Stimulated activated naive B cell treated with anti-CD40 and anti-IgM and Interleukin-4, amounts not matched to agents 10 μg/mL and 1 μg/mL and 100 μg/mL, for 72 hours (primary cell): ENCODE measurements around the gene ATXN7.

ENCODE experiments used
- ATAC-seq, 2 donors: fragments of 150-1000 bp; cut with Tn5 transposase; replicated peaks; 2 replicates each; pipeline ENCODE4 v1.10.0; 2021; ENCODE audit warnings: moderate library complexity in 1 of 2
- DNase-seq: peaks from one replicate; pipeline ENCODE4 v3.0.0; 2021
- H3K27ac Mint-ChIP-seq: one replicate; pipeline ENCODE4 v1.8.0; 2022; ENCODE audit warnings: mild to moderate bottlenecking, mixed read lengths
- H3K27me3 Mint-ChIP-seq, 2 donors: one replicate each; pipeline ENCODE4 v1.8.0; 2022; ENCODE audit warnings: mixed read lengths in 2 of 2
- H3K36me3 Mint-ChIP-seq, 2 donors: one replicate each; pipeline ENCODE4 v1.8.0; 2022; ENCODE audit warnings: mixed read lengths in 2 of 2, mild to moderate bottlenecking in 1 of 2
- H3K4me1 Mint-ChIP-seq, 2 donors: one replicate each; pipeline ENCODE4 v1.8.0; 2022; ENCODE audit warnings: mixed read lengths in 2 of 2, mild to moderate bottlenecking in 1 of 2
- H3K4me3 Mint-ChIP-seq, 2 donors: one replicate each; pipeline ENCODE4 v1.8.0; 2022; ENCODE audit warnings: mild to moderate bottlenecking in 2 of 2, mixed read lengths in 2 of 2, moderate library complexity in 1 of 2
- H3K9me3 Mint-ChIP-seq, 2 donors: one replicate each; pipeline ENCODE4 v1.8.0; 2022; ENCODE audit warnings: mixed read lengths in 2 of 2, mild to moderate bottlenecking in 1 of 2

ATXN7 gene

DNA sequence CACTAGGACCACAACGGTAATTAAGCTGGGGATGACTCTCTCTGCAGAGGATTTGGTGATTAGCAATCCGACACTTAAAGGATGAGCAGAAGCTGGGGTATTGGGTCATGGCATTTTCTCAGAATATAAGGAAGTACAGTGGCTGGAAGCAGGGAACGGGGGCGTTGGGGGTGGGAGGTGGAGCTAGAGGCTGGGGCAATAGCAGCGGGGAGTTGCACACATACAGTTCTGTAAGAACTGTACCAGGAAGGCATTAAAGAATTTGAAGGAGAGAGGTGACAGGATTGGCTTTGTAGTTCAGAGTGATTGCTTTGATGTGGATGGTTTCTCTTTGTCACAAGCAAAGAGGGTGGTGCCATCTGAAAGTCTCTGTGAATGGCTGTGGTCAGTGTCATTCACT lies 131.4 kb downstream of the ATXN7 start:
- DNase-seq (no peak), ATAC-seq (no peak)
- H3K27ac Mint-ChIP-seq, result no peak overlapping the region
- no peak overlapping the region for H3K4me3 Mint-ChIP-seq
- H3K27me3 Mint-ChIP-seq, result no peaks in the 10 kb centered on the region
- peaks cover 9 to 16% of the 10 kb centered on the region in 2 donors for H3K4me1 Mint-ChIP-seq
- no peaks in the 10 kb centered on the region for H3K9me3 Mint-ChIP-seq
- peaks cover 47 to 65% of the 10 kb centered on the region in 2 donors for H3K36me3 Mint-ChIP-seq

GRCh38 chr3:63998852-63999754 lies 135.4 kb downstream of the ATXN7 start:
- Mint-ChIP-seq H3K27me3 (no peaks in the 10 kb centered on the region), H3K36me3 (peaks cover 38 to 52% of the 10 kb centered on the region in 2 donors), H3K27ac (peak overlapping the region; percentile 37), H3K4me1 (no peaks in the 10 kb centered on the region), H3K4me3 (no peak overlapping the region), H3K9me3 (no peaks in the 10 kb centered on the region)
- ATAC-seq (no peak), DNase-seq (no peak)

DNA sequence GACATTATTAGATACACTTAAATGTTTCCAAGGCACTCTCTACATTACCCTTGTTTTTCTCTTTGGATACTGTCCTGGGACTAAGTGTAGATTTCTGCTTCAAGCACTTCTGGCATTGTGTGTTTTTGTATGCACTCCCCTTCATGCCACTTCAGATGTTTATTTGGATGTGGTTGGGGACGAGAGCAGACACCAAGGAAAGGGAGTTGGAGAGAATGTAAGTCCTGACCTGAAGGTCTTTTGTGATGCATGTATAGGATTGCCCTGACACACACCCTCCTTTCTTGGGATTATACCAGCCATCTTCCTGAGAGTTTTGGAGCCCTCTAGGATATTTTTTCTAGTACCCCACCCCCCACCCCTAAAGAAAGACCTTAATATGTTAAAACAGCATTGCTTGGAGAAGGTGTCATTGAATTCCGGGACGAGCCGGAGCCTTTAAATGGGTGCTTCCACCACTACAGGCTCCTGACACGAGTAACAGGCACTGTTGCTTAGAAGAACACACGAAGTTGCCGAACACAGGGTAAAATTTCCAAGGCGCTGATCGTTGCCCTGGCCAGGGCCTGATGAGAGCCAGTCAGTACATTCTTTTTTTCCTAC lies 136.9 kb downstream of the ATXN7 start:
- Mint-ChIP-seq H3K9me3 (no peaks in the 10 kb centered on the region), H3K27me3 (no peaks in the 10 kb centered on the region), H3K4me3 (no peak overlapping the region), H3K27ac (peak overlapping the region; percentile 77), H3K4me1 (no peaks in the 10 kb centered on the region), H3K36me3 (peaks cover 29 to 42% of the 10 kb centered on the region in 2 donors)
- ATAC-seq (no peak), DNase-seq (no peak)

DNA sequence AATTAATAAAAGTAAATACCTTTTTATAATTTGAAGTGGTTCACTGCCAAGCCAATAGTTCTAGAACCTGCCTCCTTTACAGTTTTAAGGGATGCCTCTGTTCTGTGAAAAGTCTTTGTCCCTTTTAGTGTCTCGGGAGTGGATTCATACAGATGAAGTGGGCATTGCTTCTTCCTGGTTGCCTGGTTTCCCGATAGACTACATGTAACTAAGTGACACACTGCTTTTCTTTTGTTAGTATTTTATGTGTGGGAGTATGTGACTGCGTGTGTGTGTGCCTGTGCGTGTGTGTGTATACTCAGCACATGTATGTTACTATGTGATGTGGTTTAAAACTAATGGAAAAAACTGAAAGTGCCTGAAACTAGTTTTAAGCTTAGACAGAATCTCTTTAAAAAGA lies 138.6 kb downstream of the ATXN7 start:
- no peak for DNase-seq
- no peak for ATAC-seq
- Mint-ChIP-seq H3K4me1 (no peaks in the 10 kb centered on the region), H3K27me3 (no peaks in the 10 kb centered on the region), H3K9me3 (no peaks in the 10 kb centered on the region), H3K4me3 (no peak overlapping the region), H3K36me3 (peaks cover 18 to 26% of the 10 kb centered on the region in 2 donors), H3K27ac (no peak overlapping the region)

GRCh38 chr3:64003589-64003988 lies 139.9 kb downstream of the ATXN7 start:
- H3K36me3 Mint-ChIP-seq, result peaks cover 16 to 19% of the 10 kb centered on the region in 2 donors
- no peaks in the 10 kb centered on the region for H3K9me3 Mint-ChIP-seq
- ATAC-seq (no peak), DNase-seq (no peak)
- H3K27me3 Mint-ChIP-seq, result no peaks in the 10 kb centered on the region
- no peak overlapping the region for H3K27ac Mint-ChIP-seq
- no peak overlapping the region for H3K4me3 Mint-ChIP-seq
- peaks cover 2 to 4% of the 10 kb centered on the region in 2 donors for H3K4me1 Mint-ChIP-seq

GRCh38 chr3:64008017-64008416 lies 144.3 kb downstream of the ATXN7 start:
- DNase-seq (no peak), ATAC-seq (peak in 1 of 2 donors; percentile 7)
- Mint-ChIP-seq H3K4me3 (no peak overlapping the region), H3K36me3 (peaks cover 23% of the 10 kb centered on the region in 2 donors), H3K9me3 (no peaks in the 10 kb centered on the region), H3K27ac (peak overlapping the region; percentile 11), H3K4me1 (peaks cover 12 to 26% of the 10 kb centered on the region in 2 donors), H3K27me3 (no peaks in the 10 kb centered on the region)

DNA sequence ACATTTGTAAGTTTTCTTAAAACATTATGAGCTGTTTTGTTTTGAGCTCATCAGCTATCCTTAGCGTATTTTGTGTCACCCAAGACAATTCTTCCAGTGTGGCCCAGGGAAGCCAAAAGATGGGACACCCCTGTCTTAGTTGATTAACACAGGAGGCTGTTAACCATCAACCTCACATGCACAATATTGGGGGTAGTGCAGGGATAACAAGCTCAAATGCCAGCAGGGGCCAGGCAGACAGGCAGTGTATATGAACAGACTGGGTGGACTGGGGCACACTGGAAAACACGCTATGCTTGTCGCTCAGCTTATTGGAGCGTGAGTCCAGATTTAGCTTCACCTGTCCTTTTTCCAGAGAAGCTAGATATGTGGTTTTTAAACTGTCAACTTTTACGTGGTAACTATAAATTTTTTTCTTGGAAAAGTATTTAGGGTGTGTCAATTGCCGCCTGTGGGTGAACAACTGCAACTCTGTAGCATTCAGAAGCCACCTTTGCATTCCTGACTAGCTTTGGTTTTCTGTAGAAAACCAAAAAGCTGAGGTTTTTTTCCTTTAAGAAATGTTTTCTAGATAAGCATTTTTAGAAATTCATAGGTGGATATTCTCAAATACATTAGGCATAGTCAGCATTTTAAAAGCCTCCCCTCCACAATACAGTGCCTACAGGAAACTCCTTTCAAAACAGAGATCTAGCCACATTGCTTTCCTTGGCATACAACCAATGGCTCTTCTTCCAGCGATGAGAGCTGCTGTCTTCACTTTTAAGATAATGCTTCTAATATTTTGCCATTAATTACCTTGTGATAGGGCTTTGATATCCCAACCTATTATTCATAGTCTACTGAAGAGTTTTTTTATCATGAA lies 145.1 kb downstream of the ATXN7 start:
- Mint-ChIP-seq H3K27me3 (no peaks in the 10 kb centered on the region), H3K9me3 (no peaks in the 10 kb centered on the region), H3K27ac (peak overlapping the region; percentile 81), H3K4me1 (peaks cover 13 to 26% of the 10 kb centered on the region in 2 donors), H3K36me3 (peaks cover 28 to 30% of the 10 kb centered on the region in 2 donors), H3K4me3 (peak overlapping the region in 1 of 2 donors; percentile 41)
- ATAC-seq (peak; percentile 68 to 80), DNase-seq (no peak)

DNA sequence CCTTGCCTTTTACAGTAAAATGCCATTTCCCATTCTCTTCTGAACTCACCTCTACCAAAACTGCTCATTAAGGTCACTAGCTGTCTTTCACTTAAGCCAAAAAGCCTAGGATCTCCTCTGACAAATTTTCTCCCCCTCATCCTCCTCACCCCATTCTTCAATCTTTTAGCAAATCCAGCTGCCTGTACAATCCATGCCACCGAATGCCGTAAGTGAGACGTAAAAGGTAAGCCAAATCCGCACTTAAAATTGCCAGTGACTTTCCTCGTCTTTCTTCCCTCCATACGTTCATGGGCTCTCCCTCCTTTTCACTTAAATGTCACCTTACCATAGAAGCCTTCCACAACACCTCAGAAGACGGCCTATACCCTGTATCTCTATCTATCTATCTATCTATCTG lies 145.9 kb downstream of the ATXN7 start:
- no peak for ATAC-seq
- Mint-ChIP-seq H3K36me3 (peaks cover 31 to 37% of the 10 kb centered on the region in 2 donors), H3K4me1 (peaks cover 16 to 32% of the 10 kb centered on the region in 2 donors), H3K27ac (peak overlapping the region; percentile 20), H3K9me3 (no peaks in the 10 kb centered on the region), H3K27me3 (no peaks in the 10 kb centered on the region), H3K4me3 (peak overlapping the region in 1 of 2 donors; percentile 18)
- no peak for DNase-seq

DNA sequence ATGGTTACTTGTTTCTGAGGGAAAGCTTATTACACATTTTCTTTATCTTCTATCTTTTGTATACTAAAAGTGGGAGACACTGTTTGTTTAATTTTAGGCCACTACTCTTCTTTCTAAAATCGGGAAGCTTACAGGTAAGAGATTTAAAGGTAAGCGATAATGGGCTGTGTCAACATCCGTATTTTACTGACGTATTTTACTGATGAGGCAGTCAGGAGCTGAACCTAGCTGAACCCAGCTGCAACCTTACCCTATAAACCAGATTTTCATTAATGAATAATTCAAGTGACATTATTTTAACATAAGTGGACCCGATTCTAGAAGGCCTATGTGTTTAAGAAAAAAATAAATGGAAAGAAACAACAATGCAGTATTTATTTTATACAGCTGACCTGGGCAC lies 146.5 kb downstream of the ATXN7 start:
- peaks cover 19 to 37% of the 10 kb centered on the region in 2 donors for H3K4me1 Mint-ChIP-seq
- H3K4me3 Mint-ChIP-seq, result no peak overlapping the region
- peaks cover 35 to 44% of the 10 kb centered on the region in 2 donors for H3K36me3 Mint-ChIP-seq
- no peak for DNase-seq
- peak overlapping the region; percentile 20 for H3K27ac Mint-ChIP-seq
- H3K27me3 Mint-ChIP-seq, result no peaks in the 10 kb centered on the region
- no peak for ATAC-seq
- H3K9me3 Mint-ChIP-seq, result no peaks in the 10 kb centered on the region

DNA sequence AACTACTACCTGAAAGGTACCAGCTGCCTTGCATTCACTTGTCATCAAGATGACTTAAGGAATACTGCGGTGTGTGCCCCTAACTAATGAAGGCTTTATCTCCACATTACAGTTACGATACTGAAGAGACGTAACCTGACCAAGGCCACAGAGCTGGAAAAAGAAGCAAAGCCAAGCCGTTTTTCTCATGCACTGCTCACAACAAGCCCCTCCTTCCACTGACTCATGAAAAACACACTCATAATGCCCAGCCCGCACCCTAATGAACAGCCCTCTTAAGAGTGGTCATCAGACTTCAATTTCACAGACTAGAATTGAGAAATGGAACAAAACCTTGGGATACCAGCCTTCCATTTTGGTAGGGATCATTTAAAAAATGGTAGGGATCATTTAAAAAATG lies 148.0 kb downstream of the ATXN7 start:
- no peaks in the 10 kb centered on the region for H3K27me3 Mint-ChIP-seq
- H3K4me1 Mint-ChIP-seq, result peaks cover 19 to 37% of the 10 kb centered on the region in 2 donors
- no peaks in the 10 kb centered on the region for H3K9me3 Mint-ChIP-seq
- H3K27ac Mint-ChIP-seq, result no peak overlapping the region
- no peak for DNase-seq
- no peak for ATAC-seq
- peaks cover 38 to 50% of the 10 kb centered on the region in 2 donors for H3K36me3 Mint-ChIP-seq
- H3K4me3 Mint-ChIP-seq, result no peak overlapping the region

- Mint-ChIP-seq H3K4me3 (peak overlapping the region in 1 of 2 donors; percentile 24), H3K27me3 (no peaks in the 10 kb centered on the region), H3K9me3 (no peaks in the 10 kb centered on the region), H3K4me1 (peaks cover 17 to 30% of the 10 kb centered on the region in 2 donors), H3K36me3 (peaks cover 38 to 65% of the 10 kb centered on the region in 2 donors), H3K27ac (peak overlapping the region; percentile 4)
- DNase-seq, result no peak
- no peak for ATAC-seq
Measured at GRCh38 chr3:64016941-64017620, 153.4 kb downstream of the ATXN7 start.

DNA sequence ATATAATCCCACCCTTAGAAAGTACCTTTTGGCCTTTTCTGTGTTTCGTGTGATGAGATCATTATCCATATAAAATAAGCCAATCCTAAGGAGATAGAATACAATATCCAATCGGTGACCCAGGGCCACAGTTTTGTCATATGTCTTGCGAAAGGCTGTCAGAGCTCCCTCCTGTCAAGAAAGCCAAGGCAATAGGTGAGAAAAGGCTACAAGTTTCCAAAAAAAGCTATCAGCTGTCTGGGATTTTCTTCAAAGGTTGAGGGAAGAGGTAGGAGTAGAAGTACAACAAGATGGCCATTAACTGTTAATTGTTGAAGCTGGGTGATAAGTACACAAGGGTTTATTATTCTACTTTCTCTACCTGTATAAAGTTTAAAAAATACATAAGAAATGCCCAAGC lies 155.6 kb downstream of the ATXN7 start:
- DNase-seq (no peak), ATAC-seq (no peak)
- Mint-ChIP-seq H3K36me3 (peaks cover 29 to 51% of the 10 kb centered on the region in 2 donors), H3K9me3 (no peaks in the 10 kb centered on the region), H3K4me1 (peaks cover 16 to 34% of the 10 kb centered on the region in 2 donors), H3K27ac (no peak overlapping the region), H3K4me3 (no peak overlapping the region), H3K27me3 (no peaks in the 10 kb centered on the region)

- no peak overlapping the region for H3K27ac Mint-ChIP-seq
- H3K4me1 Mint-ChIP-seq, result peaks cover 10 to 30% of the 10 kb centered on the region in 2 donors
- DNase-seq (no peak), ATAC-seq (no peak)
- no peak overlapping the region for H3K4me3 Mint-ChIP-seq
- no peaks in the 10 kb centered on the region for H3K9me3 Mint-ChIP-seq
- H3K36me3 Mint-ChIP-seq, result peaks cover 23 to 45% of the 10 kb centered on the region in 2 donors
- no peaks in the 10 kb centered on the region for H3K27me3 Mint-ChIP-seq
Measured at GRCh38 chr3:64019879-64020278, 156.2 kb downstream of the ATXN7 start.
